Type B pancreatic cell (in vitro differentiated cells): ENCODE data around the gene TBX21. TPM values are rescaled to one million over a fixed set of nuclear protein-coding genes. Genes with fewer than 3 reads are reported as not detected.

Source experiments
- DNase-seq: peaks from one replicate; pipeline ENCODE4 v3.0.0; 2021; ENCODE audit warnings: mixed read lengths; ENCODE audit not compliant: unreplicated experiment; ENCODE audit errors: extremely low spot score
- H3K27ac Mint-ChIP-seq: 2 replicates; pipeline ENCODE4 v1.8.0; 2021; ENCODE audit warnings: mild to moderate bottlenecking, mixed read lengths
- H3K27me3 Mint-ChIP-seq: 2 replicates; pipeline ENCODE4 v1.8.0; 2021; ENCODE audit warnings: mixed read lengths
- H3K36me3 Mint-ChIP-seq: 2 replicates; pipeline ENCODE4 v1.8.0; 2021; ENCODE audit warnings: mixed read lengths
- H3K4me1 Mint-ChIP-seq: one replicate; pipeline ENCODE4 v1.8.0; 2021; ENCODE audit warnings: mixed read lengths; ENCODE audit not compliant: unreplicated experiment
- H3K4me3 Mint-ChIP-seq: 2 replicates; pipeline ENCODE4 v1.8.0; 2021; ENCODE audit warnings: mild to moderate bottlenecking, mixed read lengths
- H3K9me3 Mint-ChIP-seq: 2 replicates; pipeline ENCODE4 v1.8.0; 2021; ENCODE audit warnings: mixed read lengths
- total RNA-seq: library from RNA; stranded (reverse); gene quantifications from 2 replicates; pipeline ENCODE4 v1.2.1, GENCODE V29; 2021; ENCODE audit warnings: low replicate concordance
- TF ChIP-seq, protein P1 (sequence below): fragments of 200-600 bp; sonication (generic); conservative IDR thresholded peaks from 2 replicates; pipeline ENCODE4 v1.5.0; 2021; ENCODE audit warnings: antibody characterized with exemption, mild to moderate bottlenecking

The TBX21 gene
- total RNA-seq, 1 donor from 2014 or later: not detected

DNA sequence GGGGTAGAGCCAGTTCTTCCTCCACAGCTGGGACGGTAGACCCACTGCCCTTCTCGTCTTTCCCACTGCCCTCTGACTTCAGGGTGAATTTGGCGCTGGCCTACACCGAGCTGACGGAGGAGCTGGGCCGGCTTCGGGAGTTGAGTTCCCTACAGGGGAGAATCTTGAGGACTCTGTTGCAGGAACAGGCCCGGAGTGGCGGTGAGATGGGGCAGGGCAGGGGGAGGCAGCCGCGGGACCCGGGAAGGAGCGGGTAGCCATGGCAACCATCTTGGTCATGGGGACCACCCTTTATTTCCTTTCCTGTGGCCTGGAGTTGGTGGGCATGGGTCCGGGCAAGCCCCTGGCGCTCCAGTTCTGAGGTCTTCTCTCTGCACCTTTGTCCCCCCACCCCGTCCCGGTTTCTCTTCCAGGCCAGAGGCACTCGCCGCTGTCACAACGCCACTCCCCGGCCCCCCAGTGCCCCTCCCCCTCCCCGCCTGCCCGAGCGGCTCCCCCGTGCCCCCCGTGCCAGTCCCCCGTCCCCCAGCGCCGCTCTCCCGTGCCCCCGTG lies 24.6 kb upstream of the TBX21 start:
- Mint-ChIP-seq H3K27me3 (peaks cover 28% of the 10 kb centered on the region), H3K9me3 (no peaks in the 10 kb centered on the region), H3K27ac (no peak overlapping the region), H3K36me3 (peaks cover 3% of the 10 kb centered on the region), H3K4me3 (no peak overlapping the region), H3K4me1 (peaks cover 11% of the 10 kb centered on the region)
- TF ChIP-seq, protein P1, sequence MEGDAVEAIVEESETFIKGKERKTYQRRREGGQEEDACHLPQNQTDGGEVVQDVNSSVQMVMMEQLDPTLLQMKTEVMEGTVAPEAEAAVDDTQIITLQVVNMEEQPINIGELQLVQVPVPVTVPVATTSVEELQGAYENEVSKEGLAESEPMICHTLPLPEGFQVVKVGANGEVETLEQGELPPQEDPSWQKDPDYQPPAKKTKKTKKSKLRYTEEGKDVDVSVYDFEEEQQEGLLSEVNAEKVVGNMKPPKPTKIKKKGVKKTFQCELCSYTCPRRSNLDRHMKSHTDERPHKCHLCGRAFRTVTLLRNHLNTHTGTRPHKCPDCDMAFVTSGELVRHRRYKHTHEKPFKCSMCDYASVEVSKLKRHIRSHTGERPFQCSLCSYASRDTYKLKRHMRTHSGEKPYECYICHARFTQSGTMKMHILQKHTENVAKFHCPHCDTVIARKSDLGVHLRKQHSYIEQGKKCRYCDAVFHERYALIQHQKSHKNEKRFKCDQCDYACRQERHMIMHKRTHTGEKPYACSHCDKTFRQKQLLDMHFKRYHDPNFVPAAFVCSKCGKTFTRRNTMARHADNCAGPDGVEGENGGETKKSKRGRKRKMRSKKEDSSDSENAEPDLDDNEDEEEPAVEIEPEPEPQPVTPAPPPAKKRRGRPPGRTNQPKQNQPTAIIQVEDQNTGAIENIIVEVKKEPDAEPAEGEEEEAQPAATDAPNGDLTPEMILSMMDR: no peak
- no peak for DNase-seq

DNA sequence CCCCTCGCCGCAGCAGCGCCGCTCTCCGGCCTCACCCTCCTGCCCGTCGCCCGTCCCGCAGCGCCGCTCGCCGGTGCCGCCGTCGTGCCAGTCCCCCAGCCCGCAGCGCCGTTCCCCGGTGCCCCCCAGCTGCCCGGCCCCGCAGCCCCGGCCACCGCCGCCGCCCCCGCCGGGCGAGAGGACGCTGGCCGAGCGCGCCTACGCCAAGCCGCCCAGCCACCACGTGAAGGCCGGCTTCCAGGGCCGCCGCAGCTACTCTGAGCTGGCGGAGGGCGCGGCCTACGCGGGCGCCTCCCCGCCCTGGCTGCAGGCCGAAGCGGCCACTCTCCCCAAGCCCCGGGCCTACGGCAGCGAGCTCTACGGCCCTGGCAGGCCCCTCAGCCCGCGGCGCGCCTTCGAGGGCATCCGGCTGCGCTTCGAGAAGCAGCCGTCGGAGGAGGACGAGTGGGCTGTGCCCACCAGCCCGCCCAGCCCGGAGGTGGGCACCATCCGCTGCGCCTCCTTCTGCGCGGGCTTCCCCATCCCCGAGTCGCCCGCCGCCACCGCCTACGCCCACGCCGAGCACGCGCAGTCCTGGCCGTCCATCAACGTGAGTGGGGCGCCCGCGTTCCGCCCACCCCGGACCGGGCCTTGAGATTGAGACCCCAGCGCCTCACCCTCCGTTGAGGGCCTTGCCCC lies 24.0 kb upstream of the TBX21 start:
- Mint-ChIP-seq H3K27ac (no peak overlapping the region), H3K27me3 (peaks cover 34% of the 10 kb centered on the region), H3K4me3 (no peak overlapping the region), H3K9me3 (no peaks in the 10 kb centered on the region), H3K36me3 (peaks cover 3% of the 10 kb centered on the region), H3K4me1 (peaks cover 11% of the 10 kb centered on the region)
- no peak for DNase-seq
- TF ChIP-seq, protein P1: no peak

DNA sequence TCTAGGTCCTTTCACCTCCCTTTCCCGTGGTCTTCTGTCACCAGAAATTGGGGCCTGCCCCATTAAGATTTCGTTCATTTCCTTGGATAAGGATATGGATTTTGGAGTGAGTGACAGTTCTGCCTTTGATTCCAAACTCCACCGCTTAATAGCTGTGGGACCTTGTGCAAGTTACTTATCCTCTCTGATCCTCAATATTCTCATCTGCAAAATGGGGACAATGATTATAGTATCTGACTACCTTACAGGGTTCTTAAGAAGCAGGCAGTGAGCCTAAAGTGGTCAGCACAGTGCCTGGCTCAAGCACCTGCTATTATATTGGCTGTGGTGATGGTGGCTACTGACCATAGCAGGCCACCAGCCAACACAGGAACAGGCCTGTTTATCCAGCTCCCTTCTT lies 23.4 kb upstream of the TBX21 start:
- TF ChIP-seq, protein P1: no peak
- H3K4me3 Mint-ChIP-seq: no peak overlapping the region
- H3K36me3 Mint-ChIP-seq: peaks cover 3% of the 10 kb centered on the region
- H3K27me3 Mint-ChIP-seq: peaks cover 40% of the 10 kb centered on the region
- no peak for DNase-seq
- no peak overlapping the region for H3K27ac Mint-ChIP-seq
- H3K4me1 Mint-ChIP-seq: peaks cover 11% of the 10 kb centered on the region
- no peaks in the 10 kb centered on the region for H3K9me3 Mint-ChIP-seq

DNA sequence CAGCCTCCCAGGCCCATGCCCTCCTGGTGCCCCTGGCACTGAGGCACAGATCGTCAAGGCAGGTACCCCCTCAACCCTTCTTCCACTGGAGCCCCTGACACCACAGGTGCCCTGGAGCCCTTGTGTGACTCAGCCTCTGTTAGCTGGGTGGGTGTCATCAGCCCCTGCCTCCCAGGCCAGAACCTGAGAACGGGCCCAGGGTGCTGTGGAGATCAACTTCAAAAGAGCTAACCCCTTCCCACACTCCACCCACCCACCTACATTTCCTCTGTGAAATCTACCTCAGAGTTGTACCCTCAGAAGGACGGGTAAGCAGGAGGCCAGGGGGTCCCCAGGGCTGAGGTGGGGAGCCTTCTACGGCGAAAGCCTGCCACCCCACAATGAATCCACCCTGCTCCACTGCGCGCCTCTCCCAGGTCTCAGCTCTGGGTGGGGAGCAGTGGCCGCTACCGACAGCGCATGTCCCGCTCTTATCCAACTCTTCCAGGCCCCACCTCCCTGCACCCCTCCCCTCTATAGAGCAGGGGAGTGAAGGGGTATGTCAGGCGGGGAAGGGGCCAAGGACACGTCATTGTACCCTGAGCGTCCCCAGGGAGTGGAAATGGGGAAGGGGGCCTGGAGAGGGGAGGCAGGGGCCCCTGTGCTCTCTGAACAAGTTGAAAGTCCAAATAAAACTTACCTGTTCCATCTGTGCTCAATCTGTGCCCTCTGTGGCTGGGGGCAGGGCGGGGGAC lies 21.5 kb upstream of the TBX21 start:
- DNase-seq: no peak
- TF ChIP-seq, protein P1: no peak
- Mint-ChIP-seq H3K36me3 (peaks cover 3% of the 10 kb centered on the region), H3K27me3 (peaks cover 56% of the 10 kb centered on the region), H3K9me3 (no peaks in the 10 kb centered on the region), H3K4me3 (no peak overlapping the region), H3K4me1 (peaks cover 11% of the 10 kb centered on the region), H3K27ac (no peak overlapping the region)

DNA sequence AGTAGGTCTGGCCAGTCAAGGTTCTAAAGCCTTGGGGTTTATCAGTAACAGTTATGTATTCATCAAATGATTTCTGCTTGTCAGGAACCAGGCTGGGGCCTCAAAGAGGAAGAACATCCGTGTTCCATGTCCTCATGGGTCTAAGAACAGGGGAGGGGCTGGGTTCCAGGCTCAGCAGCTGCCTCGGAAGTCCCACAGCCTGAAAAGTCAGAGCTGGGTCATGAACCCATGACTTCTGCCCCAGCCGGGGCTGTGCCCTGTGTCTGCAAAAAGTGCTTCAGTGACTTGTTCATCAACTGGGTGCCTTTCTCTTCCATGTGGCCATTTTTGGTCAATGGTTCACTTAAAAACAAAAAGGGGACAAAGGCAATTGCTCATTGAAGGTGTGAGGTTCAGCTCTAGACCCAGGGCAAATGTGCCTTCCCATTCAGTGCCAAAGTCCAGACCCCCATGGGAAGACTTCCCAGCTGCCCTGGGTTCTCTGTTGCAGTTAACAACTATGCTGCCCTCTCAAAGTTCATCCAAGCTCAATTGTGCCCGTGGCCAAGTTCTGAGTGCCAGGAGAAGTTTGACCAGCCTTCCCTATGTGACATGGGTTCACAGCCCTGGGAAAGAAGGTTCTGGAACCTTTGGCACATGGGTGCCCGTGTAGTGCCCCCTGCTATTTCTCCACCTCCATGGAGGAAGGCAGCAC lies 20.6 kb upstream of the TBX21 start:
- Mint-ChIP-seq H3K4me3 (no peak overlapping the region), H3K9me3 (no peaks in the 10 kb centered on the region), H3K36me3 (peaks cover 3% of the 10 kb centered on the region), H3K27me3 (peaks cover 58% of the 10 kb centered on the region), H3K27ac (no peak overlapping the region), H3K4me1 (peaks cover 3% of the 10 kb centered on the region)
- DNase-seq: no peak
- TF ChIP-seq, protein P1: no peak
